Right lobe of liver (tissue), 4 donors: Measurements from ENCODE around the gene PRCP.

Source experiments
- POLR2A ChIP-seq: fragments of 450-650 bp; IDR thresholded peaks from one replicate; pipeline ENCODE4 v1.6.1; 2017; ENCODE audit warnings: antibody characterized with exemption, mild to moderate bottlenecking
- TF ChIP-seq, protein P1 (sequence below), 4 donors: fragments of 200-600 bp in 3 of 4; fragments of 450-650 bp in 1 of 4; IDR thresholded peaks; one replicate each; pipeline versions ENCODE4 v1.5.1 to v1.8.0; 2016 to 2022; ENCODE audit warnings: antibody characterized with exemption in 4 of 4, mild to moderate bottlenecking in 2 of 4
- donor health status: DM: no; HTN: no; CAD: no.
- donor health status: DM: no; HTN: no; CAD: no.
- donor health status: DM: no; HTN: yes; CAD: no.

DNA sequence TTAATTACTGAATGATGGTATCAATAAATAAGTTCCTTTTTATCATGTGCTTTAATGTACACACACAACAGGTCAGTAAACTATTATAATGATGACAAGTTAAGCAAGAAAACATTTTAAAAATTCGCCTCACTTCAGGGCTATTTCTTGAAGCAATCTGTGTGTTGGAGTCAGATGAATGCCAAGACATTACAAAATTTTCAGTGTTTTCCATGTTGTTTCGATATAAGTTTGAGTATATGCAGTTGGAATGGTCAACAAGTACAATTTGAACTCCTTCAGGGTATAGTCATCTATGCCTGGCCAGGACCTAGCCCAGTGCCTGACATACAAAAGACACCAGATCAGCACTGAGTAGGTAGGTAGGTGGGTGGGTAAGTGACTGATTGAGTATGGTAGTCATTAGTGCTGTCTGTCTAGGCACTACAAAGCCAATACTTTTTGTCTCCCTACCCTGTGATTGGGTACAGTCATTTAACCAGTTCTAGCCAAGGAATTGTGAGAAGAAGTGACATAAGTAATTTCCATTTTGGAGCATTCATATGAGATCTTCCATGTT, 7.5 kb downstream of the PRCP start:
- TF ChIP-seq, protein P1, sequence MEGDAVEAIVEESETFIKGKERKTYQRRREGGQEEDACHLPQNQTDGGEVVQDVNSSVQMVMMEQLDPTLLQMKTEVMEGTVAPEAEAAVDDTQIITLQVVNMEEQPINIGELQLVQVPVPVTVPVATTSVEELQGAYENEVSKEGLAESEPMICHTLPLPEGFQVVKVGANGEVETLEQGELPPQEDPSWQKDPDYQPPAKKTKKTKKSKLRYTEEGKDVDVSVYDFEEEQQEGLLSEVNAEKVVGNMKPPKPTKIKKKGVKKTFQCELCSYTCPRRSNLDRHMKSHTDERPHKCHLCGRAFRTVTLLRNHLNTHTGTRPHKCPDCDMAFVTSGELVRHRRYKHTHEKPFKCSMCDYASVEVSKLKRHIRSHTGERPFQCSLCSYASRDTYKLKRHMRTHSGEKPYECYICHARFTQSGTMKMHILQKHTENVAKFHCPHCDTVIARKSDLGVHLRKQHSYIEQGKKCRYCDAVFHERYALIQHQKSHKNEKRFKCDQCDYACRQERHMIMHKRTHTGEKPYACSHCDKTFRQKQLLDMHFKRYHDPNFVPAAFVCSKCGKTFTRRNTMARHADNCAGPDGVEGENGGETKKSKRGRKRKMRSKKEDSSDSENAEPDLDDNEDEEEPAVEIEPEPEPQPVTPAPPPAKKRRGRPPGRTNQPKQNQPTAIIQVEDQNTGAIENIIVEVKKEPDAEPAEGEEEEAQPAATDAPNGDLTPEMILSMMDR (IDR thresholded peaks at IDR 0.05): no peak
- TF ChIP-seq POLR2A: no peak
